A673 (cell line): ENCODE measurements around the gene KEL. TPM values are rescaled to one million over a fixed set of nuclear protein-coding genes. Genes with fewer than 3 reads are reported as not detected.

Experiments used
- BruUV-seq: library from RNA; stranded (reverse); fragments of 400-500 nt; replicated peaks from 2 replicates; lab custom pipeline; 2021; lab: Mats Ljungman, UMichigan
- CTCF ChIA-PET: fragments of 300-600 bp; sonication (Branson Sonifier 250); formaldehyde crosslinking; loops from one replicate; lab custom pipeline; 2022; ENCODE audit warnings: antibody characterized with exemption; lab: Charles Lee
- POLR2A ChIA-PET: fragments of 300-600 bp; sonication (Branson Sonifier 250); formaldehyde crosslinking; loops from one replicate; lab custom pipeline; 2022; ENCODE audit warnings: antibody characterized with exemption; ENCODE audit not compliant: low non-redundant PET; lab: Charles Lee
- DNase-seq: peaks from one replicate; pipeline ENCODE4 v3.0.0-alpha.2; 2015; ENCODE audit warnings: low spot score
- H3K27ac ChIP-seq: fragments of 200-600 bp; sonication (generic); 2 replicates; pipeline ENCODE4 v1.5.1; 2016; ENCODE audit warnings: mixed run types, low read depth, mild to moderate bottlenecking, mixed read lengths, antibody characterized with exemption, low read length; ENCODE audit not compliant: poor library complexity, severe bottlenecking
- H3K27me3 ChIP-seq: fragments of 200-600 bp; sonication (generic); replicated peaks from 2 replicates; pipeline ENCODE4 v1.6.1; 2017; ENCODE audit warnings: mixed run types, low read depth, mild to moderate bottlenecking, mixed read lengths, antibody characterized with exemption, low read length; ENCODE audit not compliant: insufficient read depth, poor library complexity
- H3K36me3 ChIP-seq: fragments of 200-600 bp; sonication (generic); 2 replicates; pipeline ENCODE4 v1.6.1; 2016; ENCODE audit warnings: mixed run types, mild to moderate bottlenecking, mixed read lengths, antibody characterized with exemption, low read length; ENCODE audit not compliant: insufficient read depth, poor library complexity, severe bottlenecking
- H3K4me1 ChIP-seq: fragments of 200-600 bp; sonication (generic); 2 replicates; pipeline ENCODE4 v1.6.1; 2017; ENCODE audit warnings: mixed run types, mild to moderate bottlenecking, mixed read lengths, antibody characterized with exemption, low read length; ENCODE audit not compliant: insufficient read depth, poor library complexity, severe bottlenecking
- H3K4me3 ChIP-seq: fragments of 200-600 bp; sonication (generic); 2 replicates; pipeline ENCODE4 v1.5.1; 2016; ENCODE audit warnings: low read depth, mixed run types, mild to moderate bottlenecking, mixed read lengths, low read length; ENCODE audit not compliant: poor library complexity, severe bottlenecking
- H3K9me3 ChIP-seq: fragments of 200-600 bp; sonication (generic); 2 replicates; pipeline ENCODE4 v1.6.1; 2016; ENCODE audit warnings: mixed run types, low read depth, mild to moderate bottlenecking, mixed read lengths, antibody characterized with exemption, low read length; ENCODE audit not compliant: poor library complexity, severe bottlenecking
- CTCF ChIP-seq: fragments of 300-800, 200-600 bp; sonication (generic); conservative IDR thresholded peaks from 2 replicates; pipeline ENCODE4 v1.5.1; 2017; ENCODE audit warnings: low read depth, mild to moderate bottlenecking, antibody characterized with exemption, low read length, moderate library complexity, mixed read lengths
- EZH2 ChIP-seq: fragments of 200-600 bp; sonication (generic); IDR thresholded peaks from 2 replicates; pipeline ENCODE4 v1.6.1; 2017; ENCODE audit warnings: borderline replicate concordance, low read depth, mild to moderate bottlenecking, mixed read lengths, antibody characterized with exemption, low read length; ENCODE audit not compliant: poor library complexity, severe bottlenecking
- intact Hi-C: fragments of 100-400 bp; cut with micrococcal nuclease; formaldehyde crosslinking; loops from one replicate; pipeline ENCODE4 v1.10.0; 2022; ENCODE audit not compliant: unreplicated experiment
- total RNA-seq: library from RNA; stranded (reverse); gene quantifications from 2 replicates; pipeline ENCODE4 v1.2.3, GENCODE V29; 2021

KEL gene
- total RNA-seq, 1 experiment from 2014 or later, result not detected

- Histone ChIP-seq H3K27ac (no peak within 1 kb of the TSS), H3K27me3 (no peaks in the 10 kb centered on the region), H3K4me3 (no peak within 1 kb of the TSS), H3K4me1 (no peaks in the 10 kb centered on the region), H3K9me3 (no peaks in the 10 kb centered on the region), H3K36me3 (no peaks in the 10 kb centered on the region)
- TF ChIP-seq CTCF (peak; percentile 43), EZH2 (no peak)
- no peak for DNase-seq
- intact Hi-C loops, result no loop called here
- CTCF ChIA-PET, result no interaction called here
- POLR2A ChIA-PET, result no interaction called here
- no TSS peak for BruUV-seq
Measured at GRCh38 chr7:142939226-142939910, 22.8 kb downstream of the KEL start, which contains the start of gene LLCFC1. TSS of gene LLCFC1 (plus strand) at chr7:142939484. CDS start at chr7:142939622, 138 bp downstream.

- no TSS peak for BruUV-seq
- H3K36me3 ChIP-seq, result no peaks in the 10 kb centered on the region
- no peak overlapping the region for H3K4me3 ChIP-seq
- no peaks in the 10 kb centered on the region for H3K9me3 ChIP-seq
- TF ChIP-seq EZH2, result no peak
- POLR2A ChIA-PET, result no interaction called here
- DNase-seq, result no peak
- intact Hi-C loops, result no loop called here
- H3K27ac ChIP-seq, result no peak overlapping the region
- CTCF ChIA-PET, result no interaction called here
- H3K4me1 ChIP-seq, result no peaks in the 10 kb centered on the region
- peaks cover under 1% of the 10 kb centered on the region for H3K27me3 ChIP-seq
Measured at GRCh38 chr7:142938611-142939010, 23.6 kb downstream of the KEL start.

GRCh38 chr7:142935941-142936565 is 26.1 kb downstream of the KEL start:
- intact Hi-C loops, result no loop called here
- no TSS peak for BruUV-seq
- Histone ChIP-seq H3K4me3 (no peak overlapping the region), H3K27ac (no peak overlapping the region), H3K27me3 (peaks cover 4% of the 10 kb centered on the region), H3K4me1 (no peaks in the 10 kb centered on the region), H3K9me3 (no peaks in the 10 kb centered on the region), H3K36me3 (no peaks in the 10 kb centered on the region)
- no peak for DNase-seq
- ChIA-PET CTCF (no interaction called here), POLR2A (no interaction called here)
- no peak for TF ChIP-seq EZH2
- no peak for TF ChIP-seq CTCF

DNA sequence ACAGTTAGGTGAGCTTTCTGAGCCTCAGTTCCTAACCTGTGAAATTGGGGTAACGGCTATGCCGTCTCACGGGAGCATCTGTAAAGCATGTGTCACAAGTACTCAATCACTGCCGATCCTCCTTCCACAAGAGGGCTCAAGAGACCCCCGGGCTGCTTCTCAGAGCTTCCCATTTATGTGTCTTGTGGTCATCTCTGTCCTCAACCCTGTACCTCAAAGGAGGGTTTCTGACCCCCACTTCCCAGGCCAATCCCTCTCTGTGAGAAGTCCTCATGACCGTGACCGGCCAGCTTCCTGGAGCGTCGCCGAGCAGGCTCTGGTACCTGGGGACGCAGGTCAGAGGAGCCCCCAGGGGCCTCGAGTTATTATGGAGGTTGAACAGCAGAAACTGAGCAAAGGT is 28.1 kb downstream of the KEL start:
- Histone ChIP-seq H3K27me3 (peaks cover 4% of the 10 kb centered on the region), H3K27ac (no peak overlapping the region), H3K9me3 (no peaks in the 10 kb centered on the region), H3K4me1 (no peaks in the 10 kb centered on the region), H3K36me3 (no peaks in the 10 kb centered on the region), H3K4me3 (no peak overlapping the region)
- BruUV-seq, result no TSS peak
- ChIA-PET POLR2A (no interaction called here), CTCF (no interaction called here)
- no peak for TF ChIP-seq CTCF
- no peak for TF ChIP-seq EZH2
- intact Hi-C loops, result no loop called here
- DNase-seq, result no peak
